HG03442 (cell line): Measurements from ENCODE around the gene BIN1.

Experiments
- ATAC-seq: cut with Tn5 transposase; IDR thresholded peaks from one replicate; pipeline ENCODE4 v1.9.1; 2021; ENCODE audit warnings: mild to moderate bottlenecking, moderate library complexity; ENCODE audit not compliant: unreplicated experiment

The BIN1 gene

GRCh38 chr2:127079358-127079920 lies 27.5 kb downstream of the BIN1 start:
- ATAC-seq, result no peak

GRCh38 chr2:127078666-127079270 lies 28.2 kb downstream of the BIN1 start:
- ATAC-seq, result no peak

- ATAC-seq, result no peak
Measured at GRCh38 chr2:127078028-127078427, 28.9 kb downstream of the BIN1 start.

- no peak for ATAC-seq
Measured at GRCh38 chr2:127076924-127077323, 30.0 kb downstream of the BIN1 start.

- no peak for ATAC-seq
Measured at GRCh38 chr2:127076290-127076689, 30.7 kb downstream of the BIN1 start.

DNA sequence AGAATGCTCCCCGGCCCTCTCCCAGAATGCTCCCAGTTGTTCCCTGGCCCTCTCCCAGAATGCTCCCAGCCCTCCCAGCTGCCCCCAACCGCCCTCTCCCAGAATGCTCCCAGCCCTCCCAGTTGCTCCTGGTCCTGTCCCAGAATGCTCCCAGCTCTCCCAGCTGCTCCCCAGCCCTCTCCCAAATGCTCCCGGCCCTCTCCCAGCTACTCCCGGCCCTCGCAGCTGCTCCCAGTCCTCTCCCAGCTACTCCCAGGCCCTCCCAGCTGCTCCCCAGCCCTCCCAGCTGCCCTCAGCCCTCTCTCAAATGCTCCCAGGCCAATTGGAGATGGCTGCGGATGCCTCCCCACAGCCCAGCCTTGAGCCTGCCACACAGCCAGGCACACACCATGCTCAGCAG lies 31.1 kb downstream of the BIN1 start:
- ATAC-seq, result no peak

- ATAC-seq, result no peak
Measured at GRCh38 chr2:127074936-127075335, 32.0 kb downstream of the BIN1 start.

- no peak for ATAC-seq
Measured at GRCh38 chr2:127074358-127074757, 32.6 kb downstream of the BIN1 start.

DNA sequence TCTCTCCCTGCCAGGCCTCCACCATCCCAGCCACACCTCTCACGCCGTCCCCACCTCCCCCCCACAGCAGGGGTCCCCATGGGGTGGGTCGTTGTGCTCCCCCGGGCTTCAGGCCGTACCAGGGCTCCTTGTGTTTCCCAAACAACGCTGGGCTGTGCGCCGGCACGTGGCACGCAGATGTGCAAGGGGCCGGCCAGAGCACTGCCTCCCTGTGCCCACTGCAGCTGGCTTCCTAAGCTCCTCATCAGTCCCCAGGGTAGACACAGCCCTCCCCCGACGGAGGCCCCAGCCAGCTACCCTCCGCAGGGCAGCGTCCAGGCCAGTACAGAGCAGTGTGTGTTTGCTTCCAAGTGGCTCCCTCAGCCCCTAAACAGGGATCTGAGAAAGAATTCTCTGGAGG lies 34.0 kb downstream of the BIN1 start:
- ATAC-seq, result no peak

DNA sequence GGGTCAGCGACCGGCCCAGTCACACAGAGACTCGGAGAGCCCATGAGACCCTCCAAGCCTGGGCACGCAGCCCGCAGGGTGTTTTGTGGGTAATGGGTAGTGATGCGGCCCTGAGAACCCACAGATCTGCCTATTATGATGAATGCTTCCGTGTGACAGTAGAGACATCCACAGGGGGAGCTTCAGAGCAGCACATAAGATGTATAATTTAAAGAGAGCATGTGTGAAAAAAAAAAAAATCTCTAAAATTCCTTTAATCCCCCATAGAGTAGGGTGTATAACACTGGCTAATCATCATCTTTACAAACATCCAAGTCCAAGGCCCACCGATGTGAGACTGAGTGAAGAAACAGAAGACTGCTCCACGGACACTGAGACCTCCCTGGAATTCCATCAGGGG lies 34.6 kb downstream of the BIN1 start:
- ATAC-seq, result no peak

GRCh38 chr2:127071901-127072328 lies 35.0 kb downstream of the BIN1 start:
- ATAC-seq, result no peak

- ATAC-seq, result no peak
Measured at GRCh38 chr2:127070221-127070620, 36.7 kb downstream of the BIN1 start.

GRCh38 chr2:127069536-127069935 lies 37.4 kb downstream of the BIN1 start:
- ATAC-seq, result no peak

DNA sequence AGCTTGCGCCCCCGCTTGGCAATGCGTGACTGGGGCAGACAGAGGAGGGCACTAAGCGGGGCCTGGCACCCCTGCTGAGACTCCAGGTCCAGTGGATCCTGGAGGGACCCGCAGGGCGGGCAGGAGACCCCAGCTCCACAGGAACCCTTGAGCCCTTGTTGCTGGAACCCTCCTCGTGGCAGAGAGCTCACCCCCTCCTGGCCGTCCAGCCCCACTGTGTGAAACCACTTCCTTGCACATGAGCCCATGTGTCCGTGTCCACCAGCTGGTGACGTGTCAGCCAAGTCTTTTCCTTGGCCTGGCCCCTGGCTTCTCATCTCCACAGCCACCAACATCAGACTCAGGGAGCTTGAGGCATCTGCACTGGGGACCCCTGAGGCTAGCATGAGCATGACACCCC lies 38.0 kb downstream of the BIN1 start:
- no peak for ATAC-seq

DNA sequence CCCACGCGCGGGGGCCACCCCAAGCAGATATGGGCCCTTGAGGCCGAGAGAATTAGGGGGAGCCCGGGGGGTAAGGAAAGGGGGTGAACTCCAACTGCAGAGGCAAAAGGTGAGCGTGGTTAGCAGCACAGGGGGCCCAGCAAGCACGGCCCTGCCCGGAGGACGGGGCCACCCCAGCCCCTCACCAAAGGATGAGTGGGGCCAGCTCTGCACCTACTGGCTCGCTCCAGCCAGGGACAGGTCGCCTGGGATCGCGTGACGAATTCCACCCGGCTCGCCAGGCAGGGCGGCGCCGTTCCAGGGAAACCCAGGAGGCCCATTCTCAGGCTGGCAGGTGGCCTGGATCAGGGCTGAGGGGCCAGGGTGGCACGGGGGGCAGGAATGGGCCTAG lies 38.6 kb downstream of the BIN1 start:
- no peak for ATAC-seq

GRCh38 chr2:127067620-127068350 lies 39.2 kb downstream of the BIN1 start:
- ATAC-seq, result no peak

DNA sequence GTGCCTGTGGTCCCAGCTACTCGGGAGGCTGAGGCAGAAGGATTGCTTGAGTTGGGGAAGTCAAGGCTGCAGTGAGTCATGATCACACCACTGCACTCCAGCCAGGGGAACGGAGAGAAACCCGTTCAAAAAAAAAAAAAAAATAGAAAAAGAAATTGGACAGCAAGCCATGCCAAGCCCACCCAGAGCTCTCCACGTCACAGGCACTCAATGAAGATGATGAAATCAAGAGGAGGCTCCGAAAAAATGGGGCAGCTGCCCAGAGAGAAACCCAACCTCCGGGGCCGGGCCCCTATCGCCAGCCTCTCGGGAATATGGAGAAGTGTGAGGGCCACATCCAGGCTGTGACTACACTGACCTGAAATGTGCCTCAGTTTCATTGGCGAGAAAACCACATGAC lies 40.0 kb downstream of the BIN1 start:
- no peak for ATAC-seq

DNA sequence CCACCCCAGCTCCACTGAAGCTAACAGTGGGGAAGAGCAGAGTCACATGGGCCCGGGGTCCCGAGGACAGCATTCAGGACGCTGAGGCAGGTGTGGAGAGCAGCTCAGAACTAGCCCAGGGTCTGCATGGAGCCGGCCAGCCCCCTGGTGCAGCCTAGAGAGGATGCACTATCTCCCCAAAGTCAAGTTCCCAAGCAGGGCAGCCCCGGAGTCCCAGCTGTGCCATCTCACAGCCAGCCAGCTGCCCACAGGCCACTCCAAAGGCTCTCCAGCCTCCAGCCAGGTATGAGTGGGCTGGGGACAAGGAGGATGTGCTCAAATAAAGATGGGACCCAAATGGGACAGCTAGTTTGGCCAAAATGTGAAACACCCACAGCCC lies 41.0 kb downstream of the BIN1 start:
- no peak for ATAC-seq

DNA sequence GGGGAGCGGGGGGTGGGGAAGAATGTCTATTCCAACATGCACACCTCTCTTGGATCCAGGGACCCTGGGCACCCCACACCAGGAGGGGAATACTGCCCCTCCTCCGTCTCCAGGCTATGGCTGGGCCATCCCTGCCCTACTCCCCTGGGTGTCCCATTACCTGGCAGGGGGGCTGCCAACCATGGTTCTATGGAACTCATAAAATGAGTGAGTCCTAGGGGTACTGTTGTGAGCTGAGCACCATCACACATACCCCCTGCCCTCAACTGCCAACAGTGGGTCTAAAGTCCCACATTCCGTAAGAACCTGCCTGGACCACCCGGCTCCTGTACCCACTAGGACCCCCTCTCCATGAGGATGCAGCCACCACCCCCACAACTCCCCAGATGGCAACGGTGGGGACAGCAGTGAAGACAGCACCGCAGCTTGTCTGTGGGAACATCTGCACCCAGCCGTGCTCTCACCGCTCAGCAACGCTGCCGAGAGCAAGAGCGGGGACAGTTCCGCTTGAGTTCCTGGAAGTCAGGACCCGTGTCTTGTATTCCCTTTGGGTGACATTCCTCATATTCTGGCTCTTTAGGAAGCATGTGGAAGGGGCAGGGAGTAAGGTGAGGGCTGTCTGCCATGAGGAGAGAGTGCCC lies 41.5 kb downstream of the BIN1 start:
- no peak for ATAC-seq

- peak; percentile 86 for ATAC-seq
Measured at GRCh38 chr2:127064642-127065250, 42.2 kb downstream of the BIN1 start.

- ATAC-seq, result no peak
Measured at GRCh38 chr2:127063701-127064590, 43.0 kb downstream of the BIN1 start.
